Activated CD4-positive, alpha-beta T cell treated with anti-CD3 and anti-CD28 coated beads for 24 hours (primary cell): ENCODE results near the gene DIP2C.

ENCODE experiments used
- DNase-seq, 2 donors: peaks; one replicate each; pipeline ENCODE4 v3.0.0-alpha.2; 2020; ENCODE audit warnings: low read depth in 2 of 2

The DIP2C gene

GRCh38 chr10:391847-392704 is 297.4 kb downstream of the DIP2C start:
- DNase-seq: no peak

GRCh38 chr10:391305-391704 is 298.2 kb downstream of the DIP2C start:
- DNase-seq: no peak

DNA sequence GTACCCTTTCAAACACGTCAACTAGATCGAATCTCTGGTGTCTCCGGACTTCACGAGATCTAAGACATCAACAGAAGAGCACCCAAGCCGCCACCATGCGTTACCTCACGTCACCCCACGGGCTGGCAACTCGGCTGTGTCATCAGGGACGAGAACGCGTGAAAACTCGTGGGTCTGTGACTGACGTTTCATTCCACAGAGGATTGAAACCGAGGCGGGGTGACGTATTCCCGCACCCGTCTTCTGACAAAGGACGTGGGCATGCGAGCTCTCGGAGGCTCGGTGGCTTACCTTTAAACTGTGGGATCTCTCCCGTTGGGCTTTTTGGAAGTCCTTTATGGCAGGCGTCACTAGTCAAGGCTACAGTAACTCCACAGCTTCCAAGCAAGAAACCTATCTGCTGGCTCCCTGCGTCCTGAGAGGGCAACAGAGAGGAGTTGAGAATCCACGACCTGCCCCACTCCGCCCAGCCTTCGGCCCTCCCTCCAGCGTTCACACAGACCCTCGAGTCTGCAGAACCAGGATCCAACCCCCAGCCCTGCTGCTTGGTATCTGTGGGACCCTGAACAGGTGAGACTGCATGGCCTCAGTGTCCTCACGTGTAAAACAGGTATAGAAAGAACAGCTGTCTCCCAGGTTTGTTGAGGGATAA is 298.9 kb downstream of the DIP2C start:
- no peak for DNase-seq

DNA sequence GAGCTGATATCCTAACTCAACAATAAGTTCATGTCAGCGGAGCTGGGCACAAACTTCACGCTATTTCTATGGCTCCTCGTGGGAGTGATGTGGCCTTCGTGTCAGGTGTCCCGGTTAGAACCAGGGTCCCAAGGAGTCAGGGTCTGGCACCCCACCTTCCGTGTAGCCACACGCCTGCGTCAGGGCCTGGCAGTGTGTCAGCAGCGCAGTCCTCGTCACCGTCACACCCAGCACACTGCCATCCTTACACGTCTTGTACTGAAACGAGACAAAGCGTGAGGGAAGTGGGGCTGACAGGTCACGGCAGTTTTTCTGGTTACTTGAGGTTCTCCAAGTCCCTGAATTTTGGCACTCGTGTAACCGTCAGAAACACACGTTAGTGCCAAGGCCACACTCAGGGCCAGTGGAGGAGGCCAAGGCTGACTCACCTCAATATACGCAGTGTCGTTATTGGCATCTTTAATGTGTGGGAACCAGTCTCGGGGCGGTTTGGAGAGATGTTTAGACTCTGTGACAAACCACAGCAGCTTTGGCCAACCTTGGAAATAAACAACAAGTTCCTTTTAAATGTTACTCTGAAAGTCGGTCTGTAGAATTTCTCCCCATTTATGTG is 299.5 kb downstream of the DIP2C start:
- no peak for DNase-seq

DNA sequence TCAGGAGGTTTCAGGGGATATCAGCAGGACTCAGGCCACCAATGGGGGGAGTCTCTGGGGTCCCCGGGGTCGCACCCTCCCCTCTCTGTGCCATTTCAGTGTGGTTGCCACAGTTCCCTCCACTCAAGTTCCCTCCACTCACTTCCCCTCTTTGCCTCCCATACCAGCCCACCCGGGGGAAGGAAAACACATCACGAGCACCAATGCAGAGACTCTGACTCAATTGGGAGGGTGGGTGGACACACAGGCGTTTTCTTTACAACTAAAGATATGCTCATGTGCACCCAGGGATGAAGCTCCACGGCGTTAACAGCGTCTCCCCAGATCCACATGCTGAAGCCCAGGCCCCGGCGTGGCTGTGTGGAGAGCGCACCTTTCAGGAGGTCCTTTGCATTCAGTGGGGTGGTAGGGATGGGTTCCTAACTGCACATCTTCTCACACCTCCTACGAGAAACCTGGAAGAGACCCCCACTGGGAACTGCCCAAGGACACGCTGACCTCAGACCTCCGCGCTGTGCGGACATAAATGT is 300.1 kb downstream of the DIP2C start:
- no peak for DNase-seq

DNA sequence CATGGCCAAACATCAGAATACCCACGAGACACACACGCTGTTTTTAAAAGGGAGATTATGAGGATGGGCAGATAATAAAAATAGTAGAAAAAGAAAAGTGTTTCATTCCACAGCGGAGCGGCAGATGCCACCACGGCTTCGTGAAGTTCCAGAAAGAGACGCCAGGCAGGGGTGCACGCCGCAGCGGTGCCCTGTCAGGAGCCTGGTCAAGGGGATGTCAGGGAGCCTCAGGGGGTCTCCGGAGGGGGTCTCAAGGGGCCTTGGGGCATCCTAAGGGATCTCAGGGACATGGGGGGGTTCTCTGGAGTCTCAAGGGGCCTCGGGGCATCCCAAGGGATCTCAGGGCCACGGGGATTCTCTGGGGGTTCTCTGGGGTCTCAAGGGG is 300.8 kb downstream of the DIP2C start:
- DNase-seq: no peak

DNA sequence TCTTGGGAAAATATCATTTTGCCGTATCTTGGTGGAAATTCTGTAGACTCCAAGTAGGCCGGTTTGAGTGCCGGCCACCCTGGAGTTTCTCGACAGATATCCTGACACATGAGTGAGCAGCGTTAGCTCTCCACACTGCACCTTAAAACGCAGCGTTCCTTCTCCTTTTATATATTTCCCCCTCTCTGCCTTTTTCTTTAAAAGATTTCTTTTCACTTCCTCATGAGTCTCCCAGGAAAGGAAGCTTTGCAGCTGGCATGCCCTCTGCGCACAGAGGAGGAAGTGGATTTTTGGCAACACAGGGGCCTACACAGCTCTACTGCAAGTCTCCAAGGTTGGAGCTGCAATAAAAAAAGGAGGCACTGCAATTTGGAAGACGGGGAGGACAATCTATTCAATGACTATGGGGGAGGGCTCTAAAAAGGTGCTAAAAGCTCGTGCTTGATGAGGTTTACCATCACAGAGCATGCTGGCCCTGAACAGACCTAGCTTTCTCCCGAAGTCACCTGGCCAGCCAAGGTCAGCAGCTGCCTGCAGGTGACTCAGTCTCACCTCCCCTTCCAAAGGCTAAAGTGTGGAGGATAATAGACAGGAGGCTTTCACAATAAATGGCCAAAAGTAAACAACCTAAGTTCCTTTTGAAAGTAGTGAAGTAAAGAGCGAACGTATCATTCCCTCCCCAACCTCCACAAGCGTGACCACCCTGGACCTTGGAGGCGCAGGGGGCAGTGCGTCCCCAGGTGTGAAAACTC is 301.4 kb downstream of the DIP2C start:
- no peak for DNase-seq

GRCh38 chr10:387593-387891 is 301.9 kb downstream of the DIP2C start:
- DNase-seq: no peak

GRCh38 chr10:386771-387592 is 302.5 kb downstream of the DIP2C start:
- no peak for DNase-seq

- no peak for DNase-seq
Observed at GRCh38 chr10:385571-386300, 303.7 kb downstream of the DIP2C start.

- DNase-seq: no peak
Observed at GRCh38 chr10:384538-385305, 304.7 kb downstream of the DIP2C start.

DNA sequence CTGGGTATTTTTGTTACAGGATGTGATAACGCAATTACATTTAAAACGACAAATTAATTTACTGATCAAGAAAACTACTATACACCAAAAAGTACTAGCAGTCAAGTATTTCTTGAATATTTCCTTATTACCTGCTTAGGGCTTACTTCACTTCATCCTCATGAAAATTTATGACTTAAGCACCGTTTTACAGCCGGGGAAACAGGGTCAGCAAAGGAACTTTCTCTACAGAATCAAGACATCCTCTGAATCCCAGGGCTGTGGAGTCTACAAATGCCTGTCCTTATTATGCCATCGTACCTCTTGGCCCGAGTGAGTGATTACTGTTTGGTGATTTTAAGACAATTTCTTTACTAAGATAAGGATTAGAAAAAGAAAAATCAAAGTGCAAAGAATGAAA is 305.9 kb downstream of the DIP2C start:
- no peak for DNase-seq

- DNase-seq: no peak
Observed at GRCh38 chr10:381805-382204, 307.7 kb downstream of the DIP2C start.

GRCh38 chr10:381346-381745 is 308.1 kb downstream of the DIP2C start:
- DNase-seq: no peak

DNA sequence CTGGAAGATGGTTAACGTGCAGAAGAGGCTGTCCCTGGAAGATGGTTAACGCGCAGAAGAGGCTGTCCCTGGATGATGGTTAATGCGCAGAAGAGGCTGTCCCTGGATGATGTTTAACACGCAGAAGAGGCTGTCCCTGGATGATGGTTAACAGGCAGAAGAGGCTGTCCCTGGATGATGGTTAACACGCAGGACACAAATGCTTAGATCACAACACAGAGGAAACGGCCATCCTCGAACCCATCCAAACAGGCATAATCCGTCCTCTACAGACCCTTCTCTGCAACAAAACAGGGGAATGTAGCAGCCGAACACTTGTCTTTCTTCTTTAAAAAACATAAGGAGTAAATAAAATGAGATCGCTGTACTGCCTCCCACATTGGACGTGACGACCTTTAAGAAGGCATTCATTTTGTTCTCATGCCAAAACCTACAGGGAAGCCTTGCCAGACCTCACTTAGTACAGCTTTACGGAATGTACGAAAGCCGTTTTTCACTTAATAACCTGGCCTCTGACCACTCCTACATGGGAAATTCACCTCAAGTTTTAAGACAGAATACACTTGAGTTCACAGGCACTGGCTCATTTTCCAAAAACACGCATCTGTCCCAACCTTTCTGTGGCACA is 309.0 kb downstream of the DIP2C start:
- DNase-seq: no peak

DNA sequence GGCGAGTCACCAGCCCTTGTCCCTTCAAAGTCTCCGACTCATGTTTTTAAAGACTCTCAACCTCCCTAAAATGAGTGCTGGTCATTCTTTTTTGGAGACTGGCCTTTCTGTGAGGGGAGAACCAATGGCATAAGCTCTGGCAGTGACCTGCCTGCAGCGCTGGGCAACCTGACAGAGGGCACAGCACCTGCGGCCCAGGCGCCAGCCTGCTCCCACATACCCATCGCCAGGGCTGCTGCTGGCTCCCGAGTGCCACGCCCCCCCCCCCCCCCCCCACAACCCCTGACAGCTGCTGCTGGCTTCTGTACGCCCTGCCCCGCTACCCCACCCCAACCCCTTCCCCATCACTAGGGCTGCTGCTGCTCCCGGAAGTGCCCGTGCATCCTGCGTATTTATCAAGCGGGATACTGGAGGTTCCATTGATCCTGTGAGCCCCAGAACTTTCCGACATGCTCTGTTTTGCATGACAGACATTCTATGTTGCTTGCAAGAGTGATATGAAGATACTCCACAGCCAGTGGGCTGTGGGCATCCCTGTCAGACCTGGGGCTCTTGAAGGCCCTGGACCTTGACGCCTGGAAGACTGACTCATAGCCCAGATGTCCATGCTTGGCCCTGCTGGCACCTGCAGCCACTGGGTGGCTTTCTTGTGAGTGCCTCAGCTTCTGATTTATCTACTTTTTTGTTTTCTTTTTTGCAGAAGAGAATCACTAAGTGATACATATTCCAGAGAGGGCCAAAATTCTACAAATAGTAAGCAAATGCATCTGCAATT is 310.4 kb downstream of the DIP2C start:
- DNase-seq: no peak

- DNase-seq: no peak
Observed at GRCh38 chr10:378230-378929, 311.1 kb downstream of the DIP2C start.

DNA sequence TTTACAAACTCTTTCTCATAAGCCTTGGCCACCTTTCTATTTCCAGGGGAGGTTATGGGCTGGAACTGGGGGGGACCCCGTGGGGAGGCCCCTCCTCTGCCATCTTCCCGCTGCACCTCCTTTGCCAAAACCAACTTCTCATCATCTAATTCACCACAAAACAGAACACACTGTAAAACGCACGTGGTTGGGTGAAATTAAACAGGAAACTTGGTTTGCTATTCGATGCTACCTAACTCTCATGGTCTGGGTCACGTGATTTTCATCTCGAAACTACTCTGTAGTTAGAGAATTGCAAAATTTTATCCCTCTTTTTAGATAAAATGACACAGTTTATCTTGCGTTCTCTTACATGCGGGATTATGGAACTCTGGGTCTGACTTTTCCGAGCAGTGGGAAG is 312.2 kb downstream of the DIP2C start:
- no peak for DNase-seq
